GM18526 (cell line): ENCODE results near the gene IKZF4.

Experiments
- POLR2A ChIP-seq: IDR thresholded peaks from 3 replicates; pipeline ENCODE4 v1.6.1; 2011; ENCODE audit not compliant: insufficient read length; ENCODE audit errors: extremely low read depth

The IKZF4 gene

DNA sequence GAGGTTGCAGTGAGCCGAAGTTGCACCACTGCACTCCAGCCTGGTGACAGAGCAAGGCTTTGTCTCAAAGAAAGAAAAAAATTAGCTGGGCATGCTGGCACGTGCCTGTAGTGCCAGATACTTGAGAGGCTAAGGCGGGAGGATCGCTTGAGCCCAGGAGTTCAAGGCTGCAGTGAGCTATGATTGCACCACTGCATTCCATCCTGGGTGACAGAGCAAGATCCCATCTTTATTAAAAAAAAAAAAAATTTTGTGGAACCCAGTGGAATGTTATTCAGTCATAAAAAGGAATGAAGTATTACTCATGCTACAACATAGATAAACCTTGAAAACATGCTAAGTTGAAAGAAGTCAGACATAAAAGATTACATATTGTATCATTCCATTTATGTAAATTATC, 50.8 kb downstream of the IKZF4 start:
- TF ChIP-seq POLR2A: no peak

DNA sequence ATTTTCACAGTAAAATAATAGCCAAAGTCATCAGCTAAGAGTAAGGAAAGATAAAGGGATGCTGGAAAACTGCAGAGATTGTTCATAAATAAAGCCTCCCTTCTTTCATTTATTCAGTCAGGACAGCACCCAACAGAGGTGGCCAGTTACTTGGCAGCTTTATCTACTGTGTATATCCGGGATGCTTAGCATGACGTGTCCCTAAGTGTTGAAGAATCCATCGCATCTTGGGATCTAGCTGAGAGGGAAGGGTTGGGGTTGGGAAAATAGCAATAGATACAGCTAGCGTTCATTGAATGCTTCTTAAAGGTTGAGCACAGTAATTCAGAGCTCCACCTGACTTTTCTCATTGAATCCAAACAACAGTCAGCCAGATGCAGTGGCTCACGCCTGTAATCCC, 53.6 kb downstream of the IKZF4 start:
- no peak for TF ChIP-seq POLR2A

DNA sequence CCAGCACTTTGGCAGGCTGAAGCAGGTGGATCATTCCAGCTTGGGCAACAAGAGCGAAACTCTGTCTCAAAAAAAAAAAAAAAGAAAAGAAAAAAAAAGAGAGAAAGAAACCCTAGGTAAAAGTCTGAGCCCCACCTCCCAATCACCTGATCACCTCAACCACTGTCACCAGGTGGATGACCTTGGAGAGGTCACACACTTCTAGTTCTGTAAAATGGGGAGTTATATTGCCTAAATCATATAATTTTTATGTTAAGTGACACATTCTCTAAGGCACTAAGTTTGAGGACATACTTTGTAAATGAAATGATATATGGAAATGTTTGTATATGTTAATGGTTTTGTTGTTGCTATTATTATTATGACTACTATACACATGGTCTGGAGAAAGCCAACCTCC, 57.6 kb downstream of the IKZF4 start:
- TF ChIP-seq POLR2A: no peak

DNA sequence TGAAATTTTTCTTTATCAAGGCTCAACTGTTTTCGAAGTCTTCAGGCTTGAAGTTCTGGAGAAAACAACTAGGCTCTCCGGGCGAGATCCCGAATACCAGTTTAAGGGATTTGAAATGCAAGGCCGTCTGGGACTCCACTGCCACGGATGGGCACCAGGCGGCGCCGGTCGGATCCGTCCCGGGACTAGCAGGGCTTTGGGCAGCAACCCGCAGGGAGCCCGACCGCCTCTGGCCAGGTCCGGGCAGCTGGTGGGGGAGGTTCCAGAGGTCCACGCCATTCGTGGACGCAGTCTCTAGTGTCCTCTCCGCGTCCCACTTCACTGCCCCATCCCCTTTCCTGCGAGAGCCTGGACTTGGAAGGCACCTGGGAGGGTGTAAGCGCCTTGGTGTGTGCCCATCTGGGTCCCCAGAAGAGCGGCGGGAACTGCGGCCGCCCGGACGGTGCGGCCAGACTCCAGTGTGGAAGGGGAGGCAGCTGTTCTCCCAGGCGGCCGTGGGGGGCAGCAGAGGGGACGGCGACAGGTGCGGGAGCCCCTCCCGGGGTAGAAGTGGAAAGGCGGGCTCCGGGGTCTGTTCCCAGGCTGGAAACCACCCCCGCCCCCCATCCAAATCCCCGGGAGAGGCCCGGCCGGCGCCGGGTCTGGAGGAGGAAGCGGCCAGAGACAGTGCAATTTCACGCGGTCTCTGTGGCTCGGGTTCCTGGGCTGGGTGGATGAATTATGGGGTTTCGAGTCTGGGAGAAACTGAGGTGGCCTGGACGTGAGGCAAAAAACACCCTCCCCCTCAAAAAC, 58.3 kb downstream of the IKZF4 start:
- TF ChIP-seq POLR2A: no peak

DNA sequence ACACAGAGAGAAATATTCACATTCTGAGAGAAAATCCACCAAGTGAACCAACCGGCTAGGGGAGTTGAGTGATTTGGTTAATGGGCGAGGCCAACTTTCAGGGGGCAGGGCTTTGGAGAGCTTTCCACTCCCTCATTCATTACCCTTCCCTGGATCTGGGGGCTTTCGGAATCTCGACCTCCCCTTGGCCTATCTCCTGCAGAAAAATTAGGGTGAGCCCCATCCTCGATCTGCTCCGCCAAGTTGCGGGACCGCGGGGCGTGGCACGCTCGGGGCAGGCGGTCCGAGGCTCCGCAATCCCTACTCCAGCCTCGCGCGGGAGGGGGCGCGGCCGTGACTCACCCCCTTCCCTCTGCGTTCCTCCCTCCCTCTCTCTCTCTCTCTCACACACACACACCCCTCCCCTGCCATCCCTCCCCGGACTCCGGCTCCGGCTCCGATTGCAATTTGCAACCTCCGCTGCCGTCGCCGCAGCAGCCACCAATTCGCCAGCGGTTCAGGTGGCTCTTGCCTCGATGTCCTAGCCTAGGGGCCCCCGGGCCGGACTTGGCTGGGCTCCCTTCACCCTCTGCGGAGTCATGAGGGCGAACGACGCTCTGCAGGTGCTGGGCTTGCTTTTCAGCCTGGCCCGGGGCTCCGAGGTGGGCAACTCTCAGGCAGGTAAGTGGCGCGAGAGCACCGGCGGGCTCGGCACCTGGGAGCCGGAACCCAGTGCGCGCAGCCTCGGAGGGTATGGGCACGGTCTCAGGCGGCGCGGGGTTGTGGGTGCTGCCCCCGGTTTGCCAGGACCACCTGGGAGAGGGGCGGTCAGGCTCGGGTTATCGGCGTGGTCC, 59.1 kb downstream of the IKZF4 start, which contains the start of gene ERBB3:
Gene ERBB3 (plus strand): TSS at position 443 of the 833 bp plus-strand sequence. CDS start 136 bp downstream, at position 579.
- TF ChIP-seq POLR2A: no peak

DNA sequence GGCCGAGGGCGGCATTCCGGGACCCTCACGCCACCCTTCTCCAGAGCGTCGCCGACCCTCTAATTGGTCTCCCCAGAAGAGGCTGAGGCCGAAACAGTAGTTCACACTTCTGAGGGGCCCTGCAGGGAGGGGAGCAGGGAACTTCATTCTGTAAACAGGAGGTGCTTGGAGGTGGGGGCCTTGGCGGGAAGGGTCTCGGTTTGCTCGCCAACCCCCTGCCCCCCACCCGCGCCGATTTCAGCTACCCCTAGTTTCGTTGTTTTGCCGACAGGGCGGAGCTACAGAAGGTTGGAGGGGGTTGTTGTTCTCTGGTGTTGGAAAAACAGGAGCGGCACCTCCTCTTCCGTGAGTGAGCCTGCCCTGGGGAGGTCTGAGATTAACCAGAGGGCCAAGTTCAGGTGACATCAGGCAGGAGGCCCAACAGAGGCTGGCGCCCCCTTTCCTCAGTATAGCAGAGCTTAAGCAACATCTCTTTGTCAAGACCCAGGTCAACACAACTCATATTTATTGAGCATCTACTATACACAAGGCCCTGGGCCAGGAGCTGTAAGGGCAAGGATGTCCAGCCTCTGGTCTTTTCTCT, 59.8 kb downstream of the IKZF4 start:
- TF ChIP-seq POLR2A: no peak

DNA sequence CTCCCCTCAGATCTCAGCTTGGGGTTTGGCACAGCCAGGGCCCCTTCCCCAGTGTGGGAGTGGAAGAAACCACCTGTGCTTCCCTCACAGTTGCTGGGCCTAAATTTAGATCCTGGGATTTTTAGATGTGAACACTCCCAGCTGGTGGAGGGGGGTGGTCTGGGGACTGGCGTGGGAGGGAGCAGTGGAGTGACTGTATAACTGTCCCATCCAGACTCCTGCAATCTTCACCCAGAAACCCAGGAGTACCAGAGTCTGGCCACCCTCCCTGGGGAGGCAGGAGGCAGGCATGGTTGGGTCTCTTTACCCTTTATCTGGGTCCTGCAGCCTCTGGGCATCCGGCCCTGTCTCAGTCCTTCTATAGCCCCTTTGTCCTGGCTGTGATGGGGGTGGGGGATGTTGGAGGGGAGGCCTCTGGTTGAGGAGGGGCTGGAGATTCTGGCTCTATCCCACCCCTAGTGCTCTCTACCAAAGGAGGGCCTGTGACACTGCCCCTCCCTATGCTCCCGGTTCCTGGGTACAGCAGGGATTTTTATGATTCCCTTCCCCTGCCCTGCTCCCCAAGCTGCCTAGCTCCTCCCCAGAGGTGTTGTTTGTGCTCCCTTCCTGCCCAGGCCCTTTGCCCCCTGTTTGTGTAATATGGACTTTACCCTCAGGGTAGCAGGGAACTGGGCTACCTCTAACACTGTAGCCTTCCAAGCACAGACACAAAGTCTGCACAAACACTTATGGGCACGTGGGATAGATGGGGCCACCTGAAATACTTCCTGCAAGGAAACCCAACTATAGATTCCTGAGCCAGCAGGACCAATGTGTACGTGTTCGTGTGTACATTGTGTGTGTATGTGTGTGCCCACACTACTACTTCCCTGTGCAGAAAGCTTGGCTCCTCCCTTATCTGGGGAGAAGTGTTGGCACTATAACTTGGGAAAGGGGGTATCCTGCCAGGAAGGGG, 60.8 kb downstream of the IKZF4 start:
- no peak for TF ChIP-seq POLR2A

DNA sequence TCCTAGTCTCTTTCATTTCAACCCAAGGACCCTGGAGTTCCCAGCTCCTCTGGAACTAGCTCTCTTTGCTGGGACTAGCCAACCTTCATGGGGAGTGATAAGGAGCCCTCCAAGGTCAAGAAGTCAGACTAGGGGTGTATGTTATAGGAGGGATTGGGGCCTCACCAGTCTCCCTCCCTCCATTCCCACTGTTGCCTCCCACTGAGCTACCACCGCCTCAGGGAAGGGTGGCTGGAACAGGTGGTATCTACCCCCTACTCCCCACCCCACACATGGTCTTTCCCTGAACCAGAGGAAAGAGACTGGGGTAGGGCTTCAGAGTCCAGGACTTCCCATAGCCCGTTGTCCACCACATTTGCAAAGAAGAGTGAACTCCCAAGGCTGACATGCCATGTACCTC, 61.5 kb downstream of the IKZF4 start:
- no peak for TF ChIP-seq POLR2A

DNA sequence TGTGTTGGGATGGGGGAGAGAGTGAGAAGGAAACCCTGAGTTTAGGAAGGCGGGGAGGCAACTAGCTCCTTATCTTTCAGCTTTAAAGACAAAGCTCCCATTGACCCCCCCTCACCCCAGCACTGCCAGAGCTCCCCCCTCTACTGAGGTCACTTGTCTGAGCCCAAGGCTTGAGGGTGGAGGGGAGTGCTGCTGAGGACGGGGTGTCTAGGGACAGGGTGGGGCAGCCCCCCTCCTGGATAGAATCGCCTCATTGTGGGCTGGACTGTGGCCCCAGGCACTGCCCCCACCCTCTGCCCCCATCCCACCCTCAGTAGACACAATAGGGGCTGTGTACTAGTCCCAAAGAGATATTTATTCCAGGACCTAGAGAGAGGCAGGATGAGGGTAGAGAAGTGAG, 62.1 kb downstream of the IKZF4 start:
- TF ChIP-seq POLR2A: no peak

DNA sequence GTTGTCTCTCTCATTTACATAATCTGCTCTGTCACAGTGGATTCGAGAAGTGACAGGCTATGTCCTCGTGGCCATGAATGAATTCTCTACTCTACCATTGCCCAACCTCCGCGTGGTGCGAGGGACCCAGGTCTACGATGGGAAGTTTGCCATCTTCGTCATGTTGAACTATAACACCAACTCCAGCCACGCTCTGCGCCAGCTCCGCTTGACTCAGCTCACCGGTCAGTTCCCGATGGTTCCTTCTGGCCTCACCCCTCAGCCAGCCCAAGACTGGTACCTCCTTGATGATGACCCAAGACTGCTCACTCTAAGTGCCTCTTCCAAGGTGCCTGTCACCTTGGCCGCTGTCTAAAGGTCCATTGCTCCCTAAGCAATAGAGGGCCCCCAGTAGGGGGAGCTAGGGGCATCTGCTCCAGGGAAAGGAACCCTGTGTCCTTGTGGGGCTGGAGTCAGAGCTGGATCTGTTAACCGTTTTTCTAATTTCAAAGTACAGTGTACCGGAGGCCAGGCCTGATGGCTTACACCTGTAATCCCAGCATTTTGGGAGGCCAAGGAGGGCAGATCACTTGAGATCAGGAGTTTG, 64.2 kb downstream of the IKZF4 start:
- TF ChIP-seq POLR2A: no peak

DNA sequence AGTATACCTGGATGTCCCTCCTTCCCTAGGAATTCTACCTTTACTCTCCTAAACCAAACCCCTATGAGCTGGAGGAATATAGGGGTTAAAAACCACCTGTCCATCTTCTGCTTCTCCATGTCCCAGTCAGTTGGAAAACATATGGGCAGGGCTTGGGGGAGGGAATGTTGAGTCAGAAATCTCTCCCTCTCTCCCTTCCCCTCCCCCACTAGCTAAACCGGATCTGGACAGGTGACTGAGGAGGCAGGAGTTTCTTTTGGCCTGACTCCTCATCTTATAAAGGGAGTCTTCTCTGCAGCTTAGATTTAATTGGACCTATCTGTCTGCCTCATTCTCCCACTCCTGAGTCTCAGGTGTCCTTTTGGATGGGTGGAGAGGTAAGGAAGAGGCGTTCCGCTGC, 65.3 kb downstream of the IKZF4 start:
- no peak for TF ChIP-seq POLR2A

DNA sequence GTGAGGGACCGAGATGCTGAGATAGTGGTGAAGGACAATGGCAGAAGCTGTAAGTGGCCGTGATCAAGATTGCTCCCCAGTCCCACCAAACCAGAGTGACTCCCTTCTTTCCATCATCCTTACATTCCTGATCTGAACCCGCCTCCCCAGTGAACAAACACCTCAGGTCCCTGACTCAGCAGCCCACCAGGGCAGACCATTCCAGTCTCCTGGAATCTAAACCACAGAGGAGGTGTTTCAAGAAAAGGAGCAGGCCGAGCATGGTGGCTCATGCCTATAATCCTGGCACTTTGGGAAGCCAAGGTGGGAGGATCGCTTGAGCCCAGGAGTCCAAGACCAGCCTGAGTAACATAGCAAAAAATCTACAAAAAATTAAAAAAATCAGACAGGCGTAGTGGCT, 65.8 kb downstream of the IKZF4 start:
- no peak for TF ChIP-seq POLR2A

DNA sequence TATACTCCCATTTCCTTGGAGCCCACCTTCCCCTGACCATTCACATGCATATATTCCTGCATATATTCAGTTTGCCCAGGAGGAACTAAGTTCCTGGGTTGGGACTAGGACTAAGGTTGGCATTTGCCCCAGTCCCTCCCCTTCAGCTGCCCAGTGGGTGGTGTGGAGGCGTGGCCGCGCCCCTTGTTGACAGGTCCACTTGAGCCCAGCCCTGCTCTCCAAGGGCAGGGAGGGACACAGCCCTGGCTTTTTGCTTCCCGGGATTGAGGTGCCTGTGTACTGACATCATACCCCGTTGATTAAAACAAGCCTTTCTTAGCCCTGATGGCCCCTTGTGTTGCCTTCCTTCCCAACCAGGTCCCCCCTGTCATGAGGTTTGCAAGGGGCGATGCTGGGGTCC, 66.4 kb downstream of the IKZF4 start:
- TF ChIP-seq POLR2A: no peak
